ENCODE results near the gene PFN4.

Gene PFN4

DNA sequence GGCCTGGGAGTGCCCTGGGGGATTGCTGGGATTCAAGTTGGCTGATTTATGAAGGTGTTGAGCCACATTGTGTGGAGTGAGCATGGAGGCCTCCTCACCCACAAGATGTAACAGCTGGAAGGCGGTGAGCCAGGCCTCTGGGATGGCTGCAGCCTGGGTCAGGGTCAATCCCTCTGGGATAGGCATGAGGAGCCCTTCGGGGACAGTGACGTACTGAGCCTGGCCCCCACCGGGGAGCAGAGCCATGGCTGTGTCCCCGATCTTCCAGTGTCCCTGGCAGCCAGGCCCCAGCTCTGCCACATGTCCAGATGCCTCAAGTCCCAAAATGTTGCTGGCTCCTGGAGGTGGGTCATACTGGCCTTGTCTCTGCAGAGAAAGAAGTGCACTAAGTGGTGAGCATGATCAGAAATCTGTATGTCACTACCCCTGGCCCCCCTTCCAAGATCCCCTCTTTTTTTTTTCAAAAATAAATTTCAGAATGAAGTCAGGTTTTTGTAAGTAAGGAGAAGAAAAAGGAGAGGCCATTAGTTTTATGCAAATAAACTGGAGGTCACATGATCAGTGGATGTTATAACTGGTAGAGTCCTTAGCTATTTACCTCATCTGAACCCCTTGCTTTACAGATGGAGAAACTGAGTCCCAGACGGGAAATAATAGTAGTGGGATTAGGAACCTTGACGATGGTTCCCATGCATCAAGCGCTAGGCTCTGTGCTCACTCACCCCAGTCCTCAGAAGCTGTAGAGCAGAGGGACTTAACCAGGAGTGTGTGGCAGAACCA, 40.2 kb downstream of the PFN4 start:
- H3K4me3 ChIP-seq (replicated peaks in 1 of 2; ENCODE audit: low read depth in 2 of 2, low read length in 2 of 2), result peak overlapping the region; percentile 69 to 73
- TF ChIP-seq CTCF (IDR thresholded peaks at IDR 0.05; ENCODE audit: low read depth, low read length), result no peak
- no peak for DNase-seq (ENCODE audit: low read depth in 2 of 2)

- no peak for DNase-seq (ENCODE audit: low read depth in 2 of 2)
- no peak for TF ChIP-seq CTCF (IDR thresholded peaks at IDR 0.05; ENCODE audit: low read depth, low read length)
- no peak overlapping the region for H3K4me3 ChIP-seq (replicated peaks in 1 of 2; ENCODE audit: low read depth in 2 of 2, low read length in 2 of 2)
Measured at GRCh38 chr2:24080701-24081100, 42.4 kb downstream of the PFN4 start.

DNA sequence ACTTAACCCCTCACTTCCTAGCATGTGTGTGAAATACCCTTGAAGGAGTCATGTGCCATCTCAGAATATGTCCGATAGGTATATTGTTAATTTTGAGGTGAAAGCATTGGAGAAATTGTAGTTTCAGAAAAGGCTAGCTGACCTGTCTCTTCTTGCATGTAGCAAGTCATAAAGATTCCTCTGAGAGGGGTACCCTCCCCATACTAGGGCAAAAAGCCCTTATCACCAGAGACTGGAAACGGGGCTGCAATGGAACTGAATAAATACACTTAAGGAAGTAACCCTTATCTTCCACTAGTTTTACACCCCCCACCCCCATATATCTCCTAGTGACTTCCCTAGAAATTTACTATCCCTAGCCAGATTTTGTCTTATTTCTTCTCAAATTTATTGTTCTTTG, 45.3 kb downstream of the PFN4 start:
- H3K4me3 ChIP-seq (replicated peaks in 1 of 2; ENCODE audit: low read depth in 2 of 2, low read length in 2 of 2), result peak overlapping the region; percentile 84 to 89
- TF ChIP-seq CTCF (IDR thresholded peaks at IDR 0.05; ENCODE audit: low read depth, low read length), result no peak
- DNase-seq (ENCODE audit: low read depth in 2 of 2), result no peak

DNA sequence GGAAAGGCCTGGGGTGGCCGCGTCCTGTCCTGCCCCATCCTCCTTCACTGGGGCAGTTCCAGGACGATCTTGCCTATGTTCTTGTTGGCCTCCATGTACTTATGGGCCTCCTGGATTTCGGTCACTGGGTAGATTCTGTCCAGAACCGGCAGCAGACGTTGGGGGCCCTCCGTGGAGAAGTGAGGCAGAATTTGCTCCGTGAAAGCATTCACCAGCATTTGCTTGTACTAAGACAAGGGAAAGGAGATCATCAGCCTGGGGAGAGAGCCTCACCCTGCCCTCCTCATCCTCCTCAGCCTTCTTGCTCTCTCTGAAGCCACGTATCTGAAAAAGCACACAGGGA, 45.6 kb downstream of the PFN4 start:
- no peak for DNase-seq (ENCODE audit: low read depth in 2 of 2)
- peak overlapping the region; percentile 84 to 89 for H3K4me3 ChIP-seq (replicated peaks in 1 of 2; ENCODE audit: low read depth in 2 of 2, low read length in 2 of 2)
- no peak for TF ChIP-seq CTCF (IDR thresholded peaks at IDR 0.05; ENCODE audit: low read depth, low read length)

DNA sequence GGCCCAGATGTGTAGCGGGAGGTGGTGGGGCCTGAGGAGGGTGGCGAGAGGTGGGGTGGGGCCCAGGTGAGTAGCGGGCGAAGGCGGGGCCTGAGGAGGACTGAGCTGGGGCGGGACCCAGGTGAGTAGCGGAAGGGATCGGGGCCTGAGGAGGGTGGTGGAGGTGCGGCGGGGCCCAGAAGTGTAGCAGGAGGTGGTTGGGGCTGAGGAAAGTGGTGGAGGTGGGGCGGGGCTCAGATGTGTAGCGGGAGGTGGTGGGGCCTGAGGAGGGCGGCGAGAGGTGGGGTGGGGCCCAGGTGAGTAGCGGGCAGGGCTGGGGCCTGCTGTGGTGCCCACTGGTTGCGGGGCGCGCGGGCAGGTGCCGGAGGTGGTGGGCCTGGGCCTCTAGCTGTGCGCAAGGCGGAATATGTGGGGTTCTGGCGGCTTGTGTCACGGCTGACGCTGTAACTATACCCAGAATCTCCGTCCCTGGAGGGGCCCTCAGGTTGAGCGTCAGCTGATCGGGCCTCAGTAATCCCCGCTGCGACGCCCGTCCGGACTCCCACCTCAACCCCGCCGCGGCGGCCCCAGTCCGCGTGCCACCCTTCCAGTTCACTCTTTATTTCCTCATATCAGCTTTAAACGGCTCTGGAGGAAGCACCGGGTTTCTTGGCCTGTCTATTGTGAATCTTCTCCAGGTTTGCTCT, 46.1 kb downstream of the PFN4 start:
- peak; percentile 20 to 31 for DNase-seq (ENCODE audit: low read depth in 2 of 2)
- TF ChIP-seq CTCF (IDR thresholded peaks at IDR 0.05; ENCODE audit: low read depth, low read length), result no peak
- H3K4me3 ChIP-seq (replicated peaks in 1 of 2; ENCODE audit: low read depth in 2 of 2, low read length in 2 of 2), result peak overlapping the region; percentile 84 to 89

- TF ChIP-seq CTCF (IDR thresholded peaks at IDR 0.05; ENCODE audit: low read depth, low read length), result no peak
- H3K4me3 ChIP-seq (replicated peaks in 1 of 2; ENCODE audit: low read depth in 2 of 2, low read length in 2 of 2), result peak within 1 kb of the TSS; percentile 84 to 89
- DNase-seq (ENCODE audit: low read depth in 2 of 2), result peak; percentile 99
Measured at GRCh38 chr2:24075915-24076848, 47.0 kb downstream of the PFN4 start, which contains the start of gene SF3B6. TSS of gene SF3B6 (minus strand) at chr2:24076326. CDS start at chr2:24076229, 97 bp downstream.

All from cardiac fibroblast (primary cell).